HEK293 (cell line): ENCODE data around the gene WNT9B.

ENCODE experiments used
- CTCF ChIA-PET: fragments of 350-600 bp; formaldehyde crosslinking; extraction: SDS; loops from one replicate; lab custom pipeline; 2021; ENCODE audit warnings: antibody characterized with exemption; lab: Yijun Ruan, JAX
- POLR2A ChIA-PET: fragments of 300-600 bp; formaldehyde crosslinking; extraction: SDS; loops from one replicate; lab custom pipeline; 2020; ENCODE audit warnings: antibody characterized with exemption, inconsistent platforms; lab: Yijun Ruan, JAX
- H3K27ac ChIP-seq: fragments of 200-500 bp; sonication (Bioruptor generic); 2 replicates; pipeline ENCODE4 v1.5.1; 2014; ENCODE audit warnings: low read depth, low read length, control low read depth, inconsistent platforms; ENCODE audit errors: extremely low read depth
- H3K36me3 ChIP-seq, 2 experiments: fragments of 200-500 bp in 1 of 2; sonication (Bioruptor generic) in 1 of 2; 1 replicate in 1 of 2; 2 replicates in 1 of 2; pipeline ENCODE4 v1.5.1; 2014 to 2017; ENCODE audit warnings: inconsistent platforms in 2 of 2, low read length in 2 of 2; ENCODE audit not compliant: control insufficient read depth in 2 of 2, insufficient read depth in 1 of 2
- H3K4me1 ChIP-seq: fragments of 200-500 bp; sonication (Bioruptor generic); 2 replicates; pipeline ENCODE4 v1.5.1; 2014; ENCODE audit warnings: mild to moderate bottlenecking, low read length, inconsistent platforms; ENCODE audit not compliant: control insufficient read depth, insufficient read depth
- H3K4me3 ChIP-seq: 2 replicates; pipeline ENCODE4 v1.5.1; 2011; ENCODE audit warnings: low read depth, mild to moderate bottlenecking, control low read depth, low read length, moderate library complexity
- H3K9me3 ChIP-seq: fragments of 200-500 bp; sonication (Bioruptor generic); 2 replicates; pipeline ENCODE4 v1.5.1; 2014; ENCODE audit warnings: low read depth, low read length, inconsistent platforms; ENCODE audit not compliant: control insufficient read depth, insufficient read depth
- ATF2 ChIP-seq: fragments of 450-650 bp; formaldehyde crosslinking; IDR thresholded peaks from 2 replicates; pipeline ENCODE4 v1.5.1; 2016; ENCODE audit warnings: missing biosample characterization, missing genetic modification characterization, low read depth
- HOXD13 ChIP-seq: sonication (generic); formaldehyde crosslinking; IDR thresholded peaks from 2 replicates; pipeline ENCODE4 v1.8.0; 2022; ENCODE audit warnings: missing genetic modification reagents, borderline replicate concordance
- KLF1 ChIP-seq: fragments of 450-650 bp; formaldehyde crosslinking; IDR thresholded peaks from 2 replicates; pipeline ENCODE4 v1.5.1; 2016; ENCODE audit warnings: missing biosample characterization, missing genetic modification characterization
- KLF16 ChIP-seq: fragments of 450-650 bp; formaldehyde crosslinking; IDR thresholded peaks from 2 replicates; pipeline ENCODE4 v1.5.1; 2017; ENCODE audit warnings: missing biosample characterization, missing genetic modification characterization
- MZF1 ChIP-seq: fragments of 450-650 bp; formaldehyde crosslinking; IDR thresholded peaks from 2 replicates; pipeline ENCODE4 v1.5.1; 2017; ENCODE audit warnings: missing biosample characterization, missing genetic modification characterization, borderline replicate concordance
- PRDM1 ChIP-seq: fragments of 450-650 bp; formaldehyde crosslinking; IDR thresholded peaks from 2 replicates; pipeline ENCODE4; 2016; ENCODE audit warnings: missing biosample characterization, missing genetic modification characterization
- PRDM2 ChIP-seq: fragments of 450-650 bp; formaldehyde crosslinking; IDR thresholded peaks from 2 replicates; pipeline ENCODE4 v1.5.1; 2016; ENCODE audit warnings: missing biosample characterization, missing genetic modification characterization, borderline replicate concordance
- PRDM6 ChIP-seq: fragments of 450-650 bp; formaldehyde crosslinking; IDR thresholded peaks from 2 replicates; pipeline ENCODE4 v1.5.1; 2017; ENCODE audit warnings: missing biosample characterization, missing genetic modification characterization
- SCRT1 ChIP-seq: fragments of 450-650 bp; formaldehyde crosslinking; IDR thresholded peaks from 2 replicates; pipeline ENCODE4 v1.5.1; 2016; ENCODE audit warnings: missing biosample characterization, missing genetic modification characterization, borderline replicate concordance
- TRIM28 ChIP-seq: IDR thresholded peaks from 2 replicates; pipeline ENCODE4 v1.6.1; 2011; ENCODE audit warnings: low read length, control low read depth, borderline replicate concordance
- ZBTB7A ChIP-seq: fragments of 450-650 bp; formaldehyde crosslinking; IDR thresholded peaks from 2 replicates; pipeline ENCODE4 v1.5.1; 2016; ENCODE audit warnings: low read depth, missing biosample characterization, missing genetic modification characterization
- ZNF10 ChIP-seq: fragments of 450-650 bp; formaldehyde crosslinking; IDR thresholded peaks from 2 replicates; pipeline ENCODE4 v1.5.1; 2017; ENCODE audit warnings: missing biosample characterization, missing genetic modification characterization
- ZNF18 ChIP-seq: fragments of 450-650 bp; formaldehyde crosslinking; IDR thresholded peaks from 2 replicates; pipeline ENCODE4 v1.5.1; 2016; ENCODE audit warnings: missing biosample characterization, missing genetic modification characterization
- ZNF184 ChIP-seq: fragments of 450-650 bp; IDR thresholded peaks from 2 replicates; pipeline ENCODE4 v1.5.1; 2018; ENCODE audit warnings: missing biosample characterization, mild to moderate bottlenecking, missing genetic modification characterization
- ZNF354C ChIP-seq: fragments of 450-650 bp; formaldehyde crosslinking; IDR thresholded peaks from 2 replicates; pipeline ENCODE4 v1.5.1; 2016; ENCODE audit warnings: missing biosample characterization, missing genetic modification characterization, low read depth, borderline replicate concordance
- ZNF433 ChIP-seq: fragments of 450-650 bp; formaldehyde crosslinking; IDR thresholded peaks from 2 replicates; pipeline ENCODE4 v1.5.1; 2016; ENCODE audit warnings: missing biosample characterization, missing genetic modification characterization, low read depth
- ZNF521 ChIP-seq: fragments of 450-650 bp; formaldehyde crosslinking; IDR thresholded peaks from 2 replicates; pipeline ENCODE4 v1.5.1; 2017; ENCODE audit warnings: missing biosample characterization, mild to moderate bottlenecking, missing genetic modification characterization
- ZNF585B ChIP-seq: fragments of 450-650 bp; formaldehyde crosslinking; IDR thresholded peaks from 2 replicates; pipeline ENCODE4 v1.5.1; 2016; ENCODE audit warnings: missing biosample characterization, missing genetic modification characterization
- ZNF621 ChIP-seq: fragments of 450-650 bp; formaldehyde crosslinking; IDR thresholded peaks from 2 replicates; pipeline ENCODE4 v1.5.1; 2017; ENCODE audit warnings: missing biosample characterization, missing genetic modification characterization
- ZNF629 ChIP-seq: fragments of 450-650 bp; formaldehyde crosslinking; IDR thresholded peaks from 2 replicates; pipeline ENCODE4 v1.5.1; 2017; ENCODE audit warnings: missing biosample characterization, missing genetic modification characterization
- ZSCAN16 ChIP-seq: fragments of 450-650 bp; formaldehyde crosslinking; IDR thresholded peaks from 2 replicates; pipeline ENCODE4 v1.5.1; 2016; ENCODE audit warnings: missing biosample characterization, missing genetic modification characterization
- ZSCAN23 ChIP-seq: fragments of 450-650 bp; formaldehyde crosslinking; IDR thresholded peaks from 2 replicates; pipeline ENCODE4 v1.5.1; 2016; ENCODE audit warnings: missing biosample characterization, missing genetic modification characterization

Gene WNT9B

GRCh38 chr17:46802800-46803199, 48.6 kb upstream of the WNT9B start:
- H3K36me3 ChIP-seq = no peaks in the 10 kb centered on the region
- POLR2A ChIA-PET = no interaction called here
- TF ChIP-seq ZBTB7A (no peak), KLF1 (no peak), ZNF621 (tag by site-specific recombination) (no peak), PRDM1 (tag by site-specific recombination) (no peak), ZNF354C (tag by site-specific recombination) (no peak), ZNF629 (no peak)
- no peak overlapping the region for H3K27ac ChIP-seq
- H3K4me3 ChIP-seq = no peak overlapping the region
- H3K9me3 ChIP-seq = no peaks in the 10 kb centered on the region
- no peaks in the 10 kb centered on the region for H3K4me1 ChIP-seq
- CTCF ChIA-PET = interaction anchor here (0.6 to 0.8 kb wide), 3 partner anchors 31 to 69 kb away, joined by 3 read pairs; no protein-coding TSS in a partner anchor

GRCh38 chr17:46803544-46803943, 47.8 kb upstream of the WNT9B start:
- H3K9me3 ChIP-seq = no peaks in the 10 kb centered on the region
- H3K4me3 ChIP-seq = no peak overlapping the region
- ChIA-PET POLR2A (no interaction called here), CTCF (interaction anchor here (0.6 to 0.8 kb wide), 3 partner anchors 30 to 70 kb away, joined by 3 read pairs; no protein-coding TSS in a partner anchor)
- H3K27ac ChIP-seq = no peak overlapping the region
- TF ChIP-seq ZNF621 (tag by site-specific recombination) (no peak), ZNF184 (tag by site-specific recombination) (no peak), ZNF10 (tag by site-specific recombination) (no peak), PRDM6 (tag by site-specific recombination) (no peak), TRIM28 (no peak), SCRT1 (tag by site-specific recombination) (no peak), ZNF18 (tag by site-specific recombination) (no peak), ATF2 (tag by site-specific recombination) (no peak), HOXD13 (CRISPR knock-in tag) (no peak), ZNF433 (no peak), ZNF521 (tag by site-specific recombination) (no peak), ZSCAN23 (no peak), ZSCAN16 (tag by site-specific recombination) (no peak), ZNF585B (tag by site-specific recombination) (no peak), MZF1 (tag by site-specific recombination) (no peak), KLF16 (tag by site-specific recombination) (no peak), PRDM2 (no peak)
- H3K36me3 ChIP-seq = no peaks in the 10 kb centered on the region
- H3K4me1 ChIP-seq = no peaks in the 10 kb centered on the region
